HUDEP-2 (cell line): Measurements from ENCODE around the gene FRMD4A.

Experiments
- DNase-seq, 76 experiments: peaks; one replicate each; lab custom pipeline; 2025; ENCODE audit not compliant: unreplicated experiment in 76 of 76; lab: John Stamatoyannopoulos, UW

FRMD4A gene

GRCh38 chr10:13644866-13645265, 685.9 kb downstream of the FRMD4A start:
- DNase-seq, result no peak

GRCh38 chr10:13643016-13643415, 687.7 kb downstream of the FRMD4A start:
- DNase-seq, result no peak

- no peak for DNase-seq
These were observed 688.4 kb downstream of the FRMD4A start for GRCh38 chr10:13642293-13642692.

GRCh38 chr10:13637894-13638293, 692.8 kb downstream of the FRMD4A start:
- no peak for DNase-seq

- no peak for DNase-seq
These were observed 693.3 kb downstream of the FRMD4A start for GRCh38 chr10:13637303-13637856.

- DNase-seq, result no peak
These were observed 693.9 kb downstream of the FRMD4A start for GRCh38 chr10:13636776-13637175.

GRCh38 chr10:13634207-13634606, 696.5 kb downstream of the FRMD4A start:
- DNase-seq, result no peak

- DNase-seq, result no peak
These were observed 697.0 kb downstream of the FRMD4A start for GRCh38 chr10:13633689-13634088.

- DNase-seq, result no peak
These were observed 697.8 kb downstream of the FRMD4A start for GRCh38 chr10:13632884-13633440.

- no peak for DNase-seq
These were observed 698.3 kb downstream of the FRMD4A start for GRCh38 chr10:13632440-13632839.

- DNase-seq, result no peak
These were observed 699.1 kb downstream of the FRMD4A start for GRCh38 chr10:13631594-13631993.

- no peak for DNase-seq
These were observed 700.5 kb downstream of the FRMD4A start for GRCh38 chr10:13630231-13630630.

GRCh38 chr10:13629116-13629515, 701.6 kb downstream of the FRMD4A start:
- no peak for DNase-seq

- DNase-seq, result no peak
These were observed 702.1 kb downstream of the FRMD4A start for GRCh38 chr10:13628661-13629060.

- no peak for DNase-seq
These were observed 703.0 kb downstream of the FRMD4A start for GRCh38 chr10:13627459-13628310.

- no peak for DNase-seq
These were observed 706.1 kb downstream of the FRMD4A start for GRCh38 chr10:13624630-13625029.

GRCh38 chr10:13621931-13622330, 708.8 kb downstream of the FRMD4A start:
- DNase-seq, result no peak

- no peak for DNase-seq
These were observed 713.6 kb downstream of the FRMD4A start for GRCh38 chr10:13617116-13617515.

GRCh38 chr10:13615650-13616300, 714.9 kb downstream of the FRMD4A start:
- no peak for DNase-seq

GRCh38 chr10:13614530-13615332, 716.0 kb downstream of the FRMD4A start:
- no peak for DNase-seq

- no peak for DNase-seq
These were observed 717.2 kb downstream of the FRMD4A start for GRCh38 chr10:13613519-13613918.
